Adrenal gland (tissue), 5 donors: ENCODE results near the gene BARHL2.

Source experiments
- CTCF ChIP-seq, 6 experiments: fragments of 450-650 bp in 4 of 6; fragments of 200-600 bp in 2 of 6; sonication (generic) in 1 of 6; IDR thresholded peaks; 1 replicate in 5 of 6; 2 replicates in 1 of 6; pipeline versions ENCODE4 v1.5.1 to v1.8.0; 2016 to 2021; ENCODE audit warnings: antibody characterized with exemption in 6 of 6, mild to moderate bottlenecking in 2 of 6, moderate library complexity in 1 of 6
- POLR2A ChIP-seq, 2 donors: fragments of 450-650 bp; IDR thresholded peaks; one replicate each; pipeline ENCODE4 v1.6.1; 2017; ENCODE audit warnings: antibody characterized with exemption in 2 of 2, mild to moderate bottlenecking in 2 of 2, moderate library complexity in 1 of 2
- donor health status: DM: no; HTN: no; CAD: no.

- TF ChIP-seq POLR2A (IDR thresholded peaks at IDR 0.05) (no peak), CTCF (IDR thresholded peaks at IDR 0.05) (no peak)
These were observed 22.3 kb downstream of the BARHL2 start for GRCh38 chr1:90694846-90695245.
